Kidney epithelial cell (primary cell): ENCODE measurements around the gene HDAC9. TPM values are rescaled to one million over a fixed set of nuclear protein-coding genes. Genes with fewer than 3 reads are reported as not detected.

Experiments
- DNase-seq: peaks from one replicate; pipeline ENCODE4 v3.0.0-alpha.2; 2010; ENCODE audit warnings: low read depth
- H3K27me3 ChIP-seq: 2 replicates; pipeline ENCODE4 v1.6.0; 2011; ENCODE audit warnings: low read length; ENCODE audit not compliant: control insufficient read depth, insufficient read depth
- H3K36me3 ChIP-seq: 2 replicates; pipeline ENCODE4 v1.5.1; 2011; ENCODE audit warnings: low read length; ENCODE audit not compliant: control insufficient read depth, insufficient read depth
- H3K4me3 ChIP-seq: 2 replicates; pipeline ENCODE4 v1.5.1; 2011; ENCODE audit warnings: low read depth, mild to moderate bottlenecking, control low read depth, low read length
- CTCF ChIP-seq: IDR thresholded peaks from 2 replicates; pipeline ENCODE4 v1.5.1; 2011; ENCODE audit warnings: mild to moderate bottlenecking, moderate library complexity, low read length, control low read depth, inconsistent platforms; ENCODE audit not compliant: insufficient read depth, poor library complexity, severe bottlenecking
- total RNA-seq: library from RNA; depleted of rRNA; stranded (reverse); fragments of >200 nt; gene quantifications from 2 replicates; pipeline ENCODE4 v1.2.3, GENCODE V29; 2015

Gene HDAC9
- total RNA-seq, 1 donor from 2014 or later = 84.5 TPM

GRCh38 chr7:18593602-18594279 is 98.2 kb downstream of the HDAC9 start:
- no peak for TF ChIP-seq CTCF
- DNase-seq = no peak
- H3K27me3 ChIP-seq = no peaks in the 10 kb centered on the region
- H3K36me3 ChIP-seq = peaks cover 2% of the 10 kb centered on the region
- no peak overlapping the region for H3K4me3 ChIP-seq

GRCh38 chr7:18597754-18598153 is 102.2 kb downstream of the HDAC9 start:
- no peak overlapping the region for H3K4me3 ChIP-seq
- H3K36me3 ChIP-seq = no peaks in the 10 kb centered on the region
- H3K27me3 ChIP-seq = no peaks in the 10 kb centered on the region
- no peak for DNase-seq
- TF ChIP-seq CTCF = no peak

- DNase-seq = no peak
These were observed 111.5 kb downstream of the HDAC9 start for GRCh38 chr7:18607025-18607424.

GRCh38 chr7:18610331-18610948 is 114.9 kb downstream of the HDAC9 start:
- no peak overlapping the region for H3K4me3 ChIP-seq
- DNase-seq = no peak
- no peaks in the 10 kb centered on the region for H3K27me3 ChIP-seq
- TF ChIP-seq CTCF = peak; percentile 56
- no peaks in the 10 kb centered on the region for H3K36me3 ChIP-seq

More at GRCh38 chr7:18607025-18607424, 111.5 kb downstream of the HDAC9 start:
- Histone ChIP-seq H3K27me3 (no peaks in the 10 kb centered on the region), H3K36me3 (no peaks in the 10 kb centered on the region), H3K4me3 (no peak overlapping the region)
- TF ChIP-seq CTCF = no peak

- Histone ChIP-seq H3K36me3 (no peaks in the 10 kb centered on the region), H3K4me3 (no peak overlapping the region), H3K27me3 (no peaks in the 10 kb centered on the region)
- TF ChIP-seq CTCF = no peak
- no peak for DNase-seq
These were observed 119.3 kb downstream of the HDAC9 start for GRCh38 chr7:18614841-18615240.
